ENCODE data around the gene ELOVL6. TPM values are rescaled to one million over a fixed set of nuclear protein-coding genes. Genes with fewer than 3 reads are reported as not detected.
"Not testable (repeated sequence)": the region's sequence is repeated elsewhere in the genome, so short reads cannot be mapped to it uniquely, and the experiment has no call there.

Gene ELOVL6
- total and polyA plus RNA-seq, 8 donors: 8.8 to 43.0 (median 12.5) TPM

DNA sequence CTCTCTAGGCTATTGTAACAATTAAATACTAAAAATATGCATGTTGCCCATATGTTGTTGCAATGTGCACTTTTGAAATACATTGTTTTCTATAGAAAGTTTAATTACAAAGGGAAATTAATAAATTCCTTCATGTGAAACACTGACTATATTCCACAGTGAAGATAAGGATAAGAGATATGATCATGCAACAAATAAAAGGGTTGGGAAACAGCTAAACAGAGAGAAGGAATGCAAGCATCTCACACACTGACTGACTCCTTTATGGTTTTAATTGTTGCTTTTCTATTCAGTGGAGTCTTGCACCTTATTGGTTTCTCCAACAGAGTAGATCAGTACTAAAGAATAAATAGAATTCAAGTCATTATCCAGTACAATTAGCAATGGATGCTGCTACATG lies 37.8 kb downstream of the ELOVL6 start:
- Histone ChIP-seq H3K4me1 (peaks cover 0 to 2% of the 10 kb centered on the region in 2 donors), H3K36me3 (no peaks in the 10 kb centered on the region), H3K9me3 (no peaks in the 10 kb centered on the region), H3K4me3 (no peak overlapping the region), H3K27me3 (no peaks in the 10 kb centered on the region), H3K27ac (no peak overlapping the region)
- TF ChIP-seq, protein P1, sequence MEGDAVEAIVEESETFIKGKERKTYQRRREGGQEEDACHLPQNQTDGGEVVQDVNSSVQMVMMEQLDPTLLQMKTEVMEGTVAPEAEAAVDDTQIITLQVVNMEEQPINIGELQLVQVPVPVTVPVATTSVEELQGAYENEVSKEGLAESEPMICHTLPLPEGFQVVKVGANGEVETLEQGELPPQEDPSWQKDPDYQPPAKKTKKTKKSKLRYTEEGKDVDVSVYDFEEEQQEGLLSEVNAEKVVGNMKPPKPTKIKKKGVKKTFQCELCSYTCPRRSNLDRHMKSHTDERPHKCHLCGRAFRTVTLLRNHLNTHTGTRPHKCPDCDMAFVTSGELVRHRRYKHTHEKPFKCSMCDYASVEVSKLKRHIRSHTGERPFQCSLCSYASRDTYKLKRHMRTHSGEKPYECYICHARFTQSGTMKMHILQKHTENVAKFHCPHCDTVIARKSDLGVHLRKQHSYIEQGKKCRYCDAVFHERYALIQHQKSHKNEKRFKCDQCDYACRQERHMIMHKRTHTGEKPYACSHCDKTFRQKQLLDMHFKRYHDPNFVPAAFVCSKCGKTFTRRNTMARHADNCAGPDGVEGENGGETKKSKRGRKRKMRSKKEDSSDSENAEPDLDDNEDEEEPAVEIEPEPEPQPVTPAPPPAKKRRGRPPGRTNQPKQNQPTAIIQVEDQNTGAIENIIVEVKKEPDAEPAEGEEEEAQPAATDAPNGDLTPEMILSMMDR (IDR thresholded peaks at IDR 0.05): no peak
- ATAC-seq: no peak
- no peak for DNase-seq
- intact Hi-C loops (cut with DNase I): no loop called here

DNA sequence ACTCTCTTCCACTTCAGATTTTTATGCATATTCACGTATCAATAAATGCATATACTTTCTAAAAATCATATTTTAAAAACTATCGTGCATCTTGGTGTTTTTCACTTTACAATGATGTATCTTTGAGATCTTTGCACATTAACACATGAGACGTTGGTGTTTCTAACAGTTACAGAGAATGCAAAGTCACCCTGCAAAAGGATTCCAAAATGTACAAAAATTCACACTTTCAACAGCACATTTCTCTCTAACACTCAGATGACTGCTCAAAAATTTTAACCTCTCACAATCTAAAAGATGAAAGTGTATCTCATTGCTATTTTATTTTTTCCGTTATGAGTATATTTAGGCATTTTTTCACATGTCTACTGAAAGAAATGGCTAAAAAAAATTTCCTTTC lies 38.9 kb downstream of the ELOVL6 start:
- no peaks in the 10 kb centered on the region for H3K9me3 ChIP-seq
- intact Hi-C loops (cut with DNase I): no loop called here
- TF ChIP-seq, protein P1 (IDR thresholded peaks at IDR 0.05): no peak
- no peaks in the 10 kb centered on the region for H3K4me1 ChIP-seq
- no peak overlapping the region for H3K27ac ChIP-seq
- H3K4me3 ChIP-seq: no peak overlapping the region
- DNase-seq (no peak), ATAC-seq (no peak)
- H3K36me3 ChIP-seq: no peaks in the 10 kb centered on the region
- H3K27me3 ChIP-seq: no peaks in the 10 kb centered on the region

DNA sequence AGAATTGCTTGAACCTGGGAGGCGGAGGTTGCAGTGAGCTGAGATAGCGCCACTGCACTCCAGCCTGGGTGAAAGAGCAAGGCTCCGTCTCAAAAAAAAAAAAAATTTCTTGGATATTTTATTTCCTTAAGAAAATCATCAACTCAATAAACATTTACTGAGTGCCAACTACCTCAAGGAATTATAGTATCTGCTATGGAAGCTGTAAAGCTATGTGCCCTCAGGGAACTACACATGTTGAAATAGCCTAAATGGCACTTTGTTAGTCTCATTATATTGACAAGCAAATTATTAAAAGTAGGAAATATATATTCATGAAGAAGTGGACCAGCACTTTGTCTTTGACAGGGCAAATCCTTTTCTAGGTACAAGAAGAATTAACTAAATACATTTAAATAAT lies 40.8 kb downstream of the ELOVL6 start:
- no peak overlapping the region for H3K27ac ChIP-seq
- no peak overlapping the region for H3K4me3 ChIP-seq
- intact Hi-C loops (cut with DNase I): no loop called here
- H3K36me3 ChIP-seq: no peaks in the 10 kb centered on the region
- H3K27me3 ChIP-seq: no peaks in the 10 kb centered on the region
- TF ChIP-seq, protein P1 (IDR thresholded peaks at IDR 0.05): no peak
- no peaks in the 10 kb centered on the region for H3K9me3 ChIP-seq
- H3K4me1 ChIP-seq: no peaks in the 10 kb centered on the region
- no peak for ATAC-seq
- no peak for DNase-seq

DNA sequence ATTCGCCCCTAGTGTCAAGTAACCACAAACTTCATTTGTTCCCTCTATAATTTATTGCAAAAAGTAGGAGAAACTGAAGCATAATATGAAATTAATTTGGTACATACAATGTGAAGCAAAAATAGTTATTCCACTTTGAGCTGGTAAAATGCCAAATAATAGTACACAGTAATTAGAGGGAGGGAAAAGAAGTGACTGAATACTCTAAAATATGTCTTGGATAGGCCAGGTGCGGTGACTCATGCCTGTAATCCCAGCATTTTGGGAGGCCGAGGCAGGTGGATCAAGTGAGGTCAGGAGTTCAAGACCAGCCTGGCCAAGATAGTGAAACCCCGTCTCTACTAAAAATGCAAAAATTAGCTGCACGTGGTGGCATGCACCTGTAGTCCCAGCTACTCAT lies 41.2 kb downstream of the ELOVL6 start:
- intact Hi-C loops (cut with DNase I); DNase-seq: not testable (repeated sequence)

DNA sequence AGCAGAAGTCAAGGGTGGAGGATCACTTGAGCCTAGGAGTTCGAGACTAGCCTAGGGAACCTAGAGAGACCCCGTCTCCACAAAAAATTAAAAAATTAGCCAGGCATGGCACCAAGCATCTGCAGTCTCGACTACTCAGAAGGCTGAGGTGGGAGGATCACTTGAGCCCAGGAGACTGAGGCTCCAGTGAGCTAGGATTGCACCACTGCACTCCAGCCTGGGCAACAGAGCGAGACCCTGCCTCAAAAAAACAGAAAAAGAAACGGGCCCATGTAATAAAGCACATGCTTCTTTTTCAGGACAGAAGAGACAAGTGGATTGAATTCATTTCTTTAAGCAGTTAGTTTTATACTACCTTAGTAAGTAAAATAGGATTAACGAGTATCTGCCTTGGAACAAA lies 42.0 kb downstream of the ELOVL6 start:
- intact Hi-C loops (cut with DNase I): no loop called here
- no peak overlapping the region for H3K27ac ChIP-seq

More for the DNA sequence above, 41.2 kb downstream of the ELOVL6 start:
- not testable (repeated sequence) for H3K9me3 ChIP-seq, H3K36me3 ChIP-seq, H3K4me3 ChIP-seq, H3K27ac ChIP-seq, ATAC-seq, H3K4me1 ChIP-seq, H3K27me3 ChIP-seq

DNA sequence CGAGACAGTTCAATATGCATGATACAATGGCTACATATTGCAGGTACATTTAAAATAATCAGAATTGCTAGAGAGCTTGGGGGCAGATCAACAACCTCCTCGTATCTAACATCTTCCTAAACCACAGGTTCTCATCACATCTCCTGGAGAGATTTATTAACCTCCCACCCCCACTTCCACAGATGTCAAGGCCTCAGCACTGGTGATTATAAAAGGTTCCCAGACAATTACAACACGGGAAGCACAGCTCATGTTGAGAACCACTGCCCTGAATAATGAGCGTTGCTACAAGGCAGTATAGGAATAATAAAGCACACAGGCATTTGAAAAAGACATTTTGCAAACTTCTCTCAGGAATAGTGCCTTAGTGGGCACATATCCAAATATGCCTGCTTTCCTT lies 42.8 kb downstream of the ELOVL6 start:
- intact Hi-C loops (cut with DNase I): no loop called here
- H3K36me3 ChIP-seq: no peaks in the 10 kb centered on the region
- DNase-seq (no peak), ATAC-seq (no peak)
- no peak overlapping the region for H3K27ac ChIP-seq
- H3K27me3 ChIP-seq: no peaks in the 10 kb centered on the region
- no peak overlapping the region for H3K4me3 ChIP-seq
- H3K4me1 ChIP-seq: no peaks in the 10 kb centered on the region
- TF ChIP-seq, protein P1 (IDR thresholded peaks at IDR 0.05): no peak
- no peaks in the 10 kb centered on the region for H3K9me3 ChIP-seq

More for the DNA sequence above, 42.0 kb downstream of the ELOVL6 start:
- ATAC-seq (no peak), DNase-seq (no peak)
- no peaks in the 10 kb centered on the region for H3K9me3 ChIP-seq
- H3K4me3 ChIP-seq: no peak overlapping the region
- no peaks in the 10 kb centered on the region for H3K27me3 ChIP-seq
- no peaks in the 10 kb centered on the region for H3K36me3 ChIP-seq
- H3K4me1 ChIP-seq: no peaks in the 10 kb centered on the region
- TF ChIP-seq, protein P1 (IDR thresholded peaks at IDR 0.05): no peak
